GM19452 (cell line): ENCODE data around the gene PRKAG2.
"Not testable (repeated sequence)": the region's sequence is repeated elsewhere in the genome, so short reads cannot be mapped to it uniquely, and the experiment has no call there.

Experiments
- ATAC-seq: cut with Tn5 transposase; IDR thresholded peaks from one replicate; pipeline ENCODE4 v1.9.1; 2021; ENCODE audit not compliant: unreplicated experiment

PRKAG2 gene

GRCh38 chr7:151806204-151806603 lies 70.7 kb downstream of the PRKAG2 start:
- no peak for ATAC-seq

DNA sequence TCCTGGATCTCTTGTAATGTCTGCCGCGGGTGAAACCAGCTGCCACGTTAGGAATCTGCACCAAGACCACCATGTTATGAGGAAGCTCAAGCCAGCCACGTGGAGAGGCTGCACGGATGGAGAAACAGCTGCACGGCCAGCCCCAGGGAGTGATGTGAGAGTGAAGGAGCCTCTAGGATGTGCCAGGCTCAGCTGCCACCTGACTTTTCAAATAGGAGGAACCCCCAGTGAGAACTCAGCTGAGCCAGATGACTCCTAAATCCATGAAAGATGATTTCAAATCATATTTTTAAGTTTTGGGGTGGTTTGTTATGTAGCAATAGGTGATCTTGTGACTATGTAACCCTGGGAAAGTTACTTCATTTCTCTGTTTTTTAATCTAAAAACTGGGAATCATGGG lies 71.7 kb downstream of the PRKAG2 start:
- no peak for ATAC-seq

GRCh38 chr7:151804756-151805155 lies 72.2 kb downstream of the PRKAG2 start:
- no peak for ATAC-seq

- no peak for ATAC-seq
Measured at GRCh38 chr7:151803841-151804240, 73.1 kb downstream of the PRKAG2 start.

- ATAC-seq, result no peak
Measured at GRCh38 chr7:151802469-151802846, 74.5 kb downstream of the PRKAG2 start.

- ATAC-seq, result no peak
Measured at GRCh38 chr7:151801782-151802468, 75.0 kb downstream of the PRKAG2 start.

DNA sequence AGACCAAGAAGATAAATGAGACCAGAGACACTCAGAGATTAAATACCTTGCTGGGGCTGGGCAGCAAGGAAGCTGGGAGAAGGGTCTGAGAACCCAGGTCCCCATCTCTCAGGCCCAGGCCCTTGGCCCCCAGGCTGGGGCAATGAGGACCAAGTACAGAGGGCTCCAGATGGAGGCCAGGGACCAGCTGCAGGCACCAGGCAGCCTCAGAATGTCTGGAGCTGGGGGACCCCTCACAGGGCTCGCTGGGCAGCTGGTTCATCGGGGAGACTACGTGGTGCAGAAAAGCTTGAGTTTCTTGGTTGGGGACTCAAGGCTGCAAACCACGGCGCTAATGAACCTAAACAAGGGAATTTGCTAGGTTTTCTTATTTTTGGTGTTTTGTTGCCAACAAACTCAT lies 75.6 kb downstream of the PRKAG2 start:
- no peak for ATAC-seq

- no peak for ATAC-seq
Measured at GRCh38 chr7:151800861-151801260, 76.1 kb downstream of the PRKAG2 start.

DNA sequence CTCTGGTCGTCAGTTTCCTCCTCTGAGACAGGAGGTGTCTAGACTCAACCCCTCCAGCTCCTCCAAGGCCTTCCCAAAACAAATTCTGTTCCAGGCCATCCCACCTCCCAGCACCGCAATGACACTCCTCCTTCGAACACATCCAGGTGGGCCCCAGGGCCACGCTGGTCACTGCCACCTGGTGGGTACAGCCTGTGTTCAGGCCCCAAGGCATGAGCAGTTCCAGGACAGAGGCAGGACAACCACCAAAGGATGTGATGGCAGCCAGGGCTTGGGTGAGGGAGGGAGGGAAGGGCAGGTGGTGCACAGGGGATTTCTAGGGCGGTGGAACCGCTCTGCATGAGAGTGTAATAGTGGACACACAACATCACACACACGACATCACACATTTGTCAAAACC lies 76.5 kb downstream of the PRKAG2 start:
- ATAC-seq, result no peak

DNA sequence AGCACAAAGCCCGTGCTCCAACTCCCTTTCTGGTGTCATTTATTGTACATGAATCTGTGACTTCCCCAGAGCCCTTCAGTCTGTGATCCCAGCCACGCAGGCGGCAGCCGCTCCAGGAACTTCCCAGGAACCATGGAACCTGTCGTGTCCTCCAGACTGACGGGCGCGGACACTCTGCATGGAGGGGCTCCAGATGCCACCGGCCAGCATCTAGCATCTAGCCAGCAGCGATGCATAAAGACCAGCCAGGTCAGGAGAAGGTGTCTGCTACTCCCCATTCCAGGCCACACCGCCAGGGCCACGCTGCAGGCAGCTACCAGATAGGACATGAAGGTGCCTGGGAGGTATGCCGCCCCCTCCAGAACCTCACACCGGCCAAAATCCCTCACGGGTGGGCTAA lies 77.4 kb downstream of the PRKAG2 start:
- ATAC-seq, result no peak

DNA sequence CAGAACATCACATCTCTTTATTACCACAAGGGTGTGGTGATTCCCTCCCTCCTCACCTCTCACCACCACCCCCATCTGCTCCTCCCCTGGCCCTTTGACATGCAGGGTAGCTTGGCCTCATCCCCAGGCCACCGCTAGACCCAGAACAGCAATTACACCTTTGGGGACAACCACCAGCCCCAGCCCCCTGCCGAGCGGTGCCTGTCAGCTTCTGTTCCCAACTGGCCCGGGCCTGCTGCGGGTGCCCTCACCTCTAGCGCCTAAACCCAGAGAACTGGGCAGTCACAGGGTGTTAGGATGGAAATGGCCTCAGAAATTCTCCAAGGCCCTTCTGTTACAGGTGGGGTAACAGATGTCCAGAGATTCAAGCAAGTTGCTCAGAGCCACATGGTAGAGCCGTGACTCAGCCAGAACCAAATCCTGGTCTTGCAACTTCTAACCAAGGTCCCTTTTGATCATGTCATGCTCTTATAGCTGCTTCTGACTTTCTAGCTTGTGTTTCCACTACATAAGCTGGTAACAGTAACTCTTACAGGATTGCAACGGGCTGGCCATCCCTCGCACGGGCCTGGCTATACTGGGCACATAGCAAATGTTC lies 78.0 kb downstream of the PRKAG2 start:
- no peak for ATAC-seq

GRCh38 chr7:151797667-151798307 lies 79.1 kb downstream of the PRKAG2 start:
- not testable (repeated sequence) for ATAC-seq

DNA sequence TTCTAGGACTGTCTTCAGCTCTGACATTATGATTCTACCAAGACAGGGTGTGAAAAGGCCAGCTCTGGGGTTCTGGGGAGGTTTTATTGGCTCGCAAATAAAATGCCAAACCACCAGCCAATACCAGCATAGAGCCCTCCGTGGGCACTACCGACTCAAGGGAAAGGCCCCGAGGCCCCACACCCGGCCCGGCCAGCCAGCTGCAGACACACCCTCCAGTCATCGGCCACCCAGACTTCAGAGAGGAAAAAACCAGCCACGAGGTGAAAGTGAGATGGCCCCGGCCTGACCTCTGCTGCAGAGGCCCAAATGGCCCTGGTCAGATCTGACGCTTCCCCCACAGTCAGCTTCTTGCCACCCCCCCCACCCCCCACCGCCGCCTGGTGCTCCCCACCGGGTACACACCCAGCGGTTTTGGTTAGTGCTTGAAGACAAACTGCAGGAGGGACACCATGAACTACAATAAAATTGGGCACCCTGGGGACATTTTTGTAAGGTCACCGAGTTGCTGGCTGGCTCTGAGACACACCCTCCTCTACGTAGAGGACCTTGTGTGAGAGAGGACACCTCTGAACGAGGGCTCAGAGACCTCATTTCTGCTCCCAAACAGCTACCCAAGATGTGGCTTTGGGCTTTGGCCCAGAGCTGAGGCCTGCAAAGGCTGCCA lies 79.9 kb downstream of the PRKAG2 start:
- ATAC-seq, result no peak

GRCh38 chr7:151796091-151796870 lies 80.6 kb downstream of the PRKAG2 start:
- no peak for ATAC-seq

DNA sequence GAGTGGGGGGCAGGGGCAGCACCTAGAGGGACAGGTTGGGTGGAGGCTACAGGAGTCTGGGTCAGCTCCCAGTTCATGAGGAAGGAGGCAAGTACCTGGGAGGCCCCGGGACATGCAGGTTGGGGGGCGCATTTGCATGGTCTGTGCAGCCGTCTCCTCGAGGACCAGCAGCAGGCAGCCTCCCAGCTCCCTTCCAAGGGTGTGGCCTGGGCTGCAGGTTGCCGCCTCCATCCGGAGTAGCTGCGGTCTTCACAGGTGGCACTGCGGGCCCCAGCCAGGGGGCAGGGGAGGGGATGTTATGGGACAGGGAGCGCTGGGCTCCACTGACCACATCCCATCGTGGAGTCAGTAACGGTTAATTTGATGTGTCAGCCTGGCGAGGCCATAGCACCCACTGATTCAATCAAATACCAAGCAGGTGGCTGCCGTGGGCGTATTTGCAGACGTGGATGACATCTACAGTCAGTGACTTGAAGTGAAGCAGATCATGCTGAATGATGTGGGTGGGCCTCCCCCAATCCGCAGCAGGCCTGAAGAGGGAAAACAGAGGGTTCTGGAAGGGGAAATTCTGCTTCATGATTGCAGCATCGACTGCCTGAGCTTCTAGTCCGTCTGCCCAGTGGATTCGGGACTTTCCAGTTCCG lies 81.6 kb downstream of the PRKAG2 start:
- no peak for ATAC-seq

DNA sequence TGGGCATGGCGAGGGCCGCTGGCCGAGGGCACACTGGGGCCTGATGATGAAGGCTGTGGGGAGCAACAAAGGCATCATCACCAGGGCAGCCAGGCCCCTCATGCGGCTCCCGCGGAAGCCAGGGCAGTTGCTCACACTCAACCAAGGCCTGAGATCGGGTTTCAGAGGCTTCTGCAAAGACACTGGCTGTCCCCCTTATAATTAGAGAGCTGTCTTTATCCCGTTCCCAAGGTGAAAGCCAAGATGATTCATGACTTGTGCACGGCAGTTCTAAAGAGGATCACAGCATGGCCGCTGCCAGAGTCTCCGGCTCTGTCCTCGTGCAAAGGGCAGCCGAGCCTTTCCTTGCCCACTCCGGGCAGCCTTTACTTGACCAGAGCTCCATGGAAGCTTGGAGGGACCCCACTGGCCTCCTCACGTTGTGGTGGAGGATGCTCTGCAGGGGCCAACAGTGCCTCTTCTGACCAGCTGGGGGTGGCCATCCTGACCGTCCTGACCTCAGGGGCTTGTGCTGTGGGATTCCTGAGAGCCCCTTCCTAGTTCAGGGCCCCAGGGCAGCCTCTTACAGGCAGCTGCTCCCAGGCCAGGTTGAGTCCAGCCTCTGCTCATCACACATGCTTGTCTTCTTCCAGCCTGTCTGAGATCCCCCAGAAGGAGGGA lies 82.3 kb downstream of the PRKAG2 start:
- no peak for ATAC-seq

DNA sequence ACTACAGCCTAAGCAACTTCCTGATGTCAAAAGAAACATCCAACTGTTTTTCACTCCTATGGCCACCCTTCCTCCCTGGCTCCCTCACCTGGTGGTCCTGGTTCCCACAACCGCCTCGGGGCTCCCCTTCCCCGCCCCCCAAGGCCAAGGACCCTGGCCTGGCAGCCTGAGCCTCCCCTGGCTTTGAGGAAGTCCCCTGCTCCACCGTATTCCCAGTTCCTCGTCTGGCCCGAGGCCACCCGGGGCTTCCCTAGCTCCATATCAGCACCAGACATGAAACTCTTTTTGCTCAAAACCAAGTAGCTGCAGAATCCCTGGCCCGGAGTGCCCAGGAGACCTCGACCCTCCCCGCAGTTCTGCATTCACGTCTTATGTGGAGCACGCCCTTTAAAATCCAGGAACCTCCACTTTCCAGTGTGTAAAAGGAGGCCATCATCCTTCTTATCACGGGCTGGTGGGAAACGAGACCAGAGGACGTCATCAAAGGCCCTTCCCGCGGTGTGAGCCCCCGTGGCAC lies 82.9 kb downstream of the PRKAG2 start:
- no peak for ATAC-seq

GRCh38 chr7:151793531-151793951 lies 83.4 kb downstream of the PRKAG2 start:
- ATAC-seq, result no peak

GRCh38 chr7:151792636-151793035 lies 84.3 kb downstream of the PRKAG2 start:
- ATAC-seq, result no peak

DNA sequence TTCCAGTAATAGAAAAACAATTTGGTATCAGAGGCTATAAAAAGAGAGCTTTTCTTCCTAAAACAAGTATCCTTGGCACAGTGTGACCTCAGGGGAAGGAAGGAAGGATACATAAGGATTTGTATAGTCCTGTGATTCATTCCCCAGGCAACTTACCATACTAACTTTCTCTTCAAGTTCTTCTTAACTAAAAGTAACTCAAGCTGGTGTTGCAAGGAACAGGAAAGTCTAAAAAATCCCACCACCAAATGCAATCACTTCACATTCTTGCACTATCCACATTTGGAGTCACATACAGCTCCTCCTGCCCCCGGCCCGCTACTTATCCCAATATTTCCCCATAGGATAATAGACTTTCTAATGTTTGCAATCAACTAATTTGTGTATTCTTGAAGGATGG lies 84.8 kb downstream of the PRKAG2 start:
- no peak for ATAC-seq
